ENCODE measurements around the gene TNIP1. TPM values are rescaled to one million over a fixed set of nuclear protein-coding genes. Genes with fewer than 3 reads are reported as not detected.
A peak's percentile ranks its signal among the peaks of the same experiment; 100 is the strongest.

The TNIP1 gene
- total RNA-seq, 4 donors from 2014 or later: 191 to 352 (median 266) TPM

DNA sequence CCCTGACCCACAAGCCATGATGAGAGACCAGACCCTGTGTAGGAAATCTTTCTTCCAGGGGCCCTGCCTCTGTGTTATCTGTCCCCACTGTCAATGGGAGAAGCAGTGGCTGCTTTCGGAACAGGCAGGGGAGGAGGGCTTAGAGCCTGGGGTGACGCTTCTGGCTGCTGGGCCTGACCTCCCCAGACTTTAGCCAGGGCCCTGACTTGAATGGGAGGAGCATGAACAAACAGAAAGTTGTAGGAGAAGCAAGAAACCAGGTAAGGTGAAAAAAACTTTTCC is 72.7 kb downstream of the TNIP1 start:
- H3K36me3 ChIP-seq: no peaks in the 10 kb centered on the region
- no peak overlapping the region for H3K4me3 ChIP-seq
- H3K27me3 ChIP-seq: no peaks in the 10 kb centered on the region
- H3K9me3 ChIP-seq: no peaks in the 10 kb centered on the region
- no peak for TF ChIP-seq POLR2A (IDR thresholded peaks at IDR 0.05)
- TF ChIP-seq, protein P1, sequence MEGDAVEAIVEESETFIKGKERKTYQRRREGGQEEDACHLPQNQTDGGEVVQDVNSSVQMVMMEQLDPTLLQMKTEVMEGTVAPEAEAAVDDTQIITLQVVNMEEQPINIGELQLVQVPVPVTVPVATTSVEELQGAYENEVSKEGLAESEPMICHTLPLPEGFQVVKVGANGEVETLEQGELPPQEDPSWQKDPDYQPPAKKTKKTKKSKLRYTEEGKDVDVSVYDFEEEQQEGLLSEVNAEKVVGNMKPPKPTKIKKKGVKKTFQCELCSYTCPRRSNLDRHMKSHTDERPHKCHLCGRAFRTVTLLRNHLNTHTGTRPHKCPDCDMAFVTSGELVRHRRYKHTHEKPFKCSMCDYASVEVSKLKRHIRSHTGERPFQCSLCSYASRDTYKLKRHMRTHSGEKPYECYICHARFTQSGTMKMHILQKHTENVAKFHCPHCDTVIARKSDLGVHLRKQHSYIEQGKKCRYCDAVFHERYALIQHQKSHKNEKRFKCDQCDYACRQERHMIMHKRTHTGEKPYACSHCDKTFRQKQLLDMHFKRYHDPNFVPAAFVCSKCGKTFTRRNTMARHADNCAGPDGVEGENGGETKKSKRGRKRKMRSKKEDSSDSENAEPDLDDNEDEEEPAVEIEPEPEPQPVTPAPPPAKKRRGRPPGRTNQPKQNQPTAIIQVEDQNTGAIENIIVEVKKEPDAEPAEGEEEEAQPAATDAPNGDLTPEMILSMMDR (IDR thresholded peaks at IDR 0.05): no peak
- peak overlapping the region; percentile 20 to 89 (median 56) for H3K27ac ChIP-seq
- no peak for DNase-seq
- H3K4me1 ChIP-seq: peaks cover 0 to 35% (median 4%) of the 10 kb centered on the region in 4 donors

DNA sequence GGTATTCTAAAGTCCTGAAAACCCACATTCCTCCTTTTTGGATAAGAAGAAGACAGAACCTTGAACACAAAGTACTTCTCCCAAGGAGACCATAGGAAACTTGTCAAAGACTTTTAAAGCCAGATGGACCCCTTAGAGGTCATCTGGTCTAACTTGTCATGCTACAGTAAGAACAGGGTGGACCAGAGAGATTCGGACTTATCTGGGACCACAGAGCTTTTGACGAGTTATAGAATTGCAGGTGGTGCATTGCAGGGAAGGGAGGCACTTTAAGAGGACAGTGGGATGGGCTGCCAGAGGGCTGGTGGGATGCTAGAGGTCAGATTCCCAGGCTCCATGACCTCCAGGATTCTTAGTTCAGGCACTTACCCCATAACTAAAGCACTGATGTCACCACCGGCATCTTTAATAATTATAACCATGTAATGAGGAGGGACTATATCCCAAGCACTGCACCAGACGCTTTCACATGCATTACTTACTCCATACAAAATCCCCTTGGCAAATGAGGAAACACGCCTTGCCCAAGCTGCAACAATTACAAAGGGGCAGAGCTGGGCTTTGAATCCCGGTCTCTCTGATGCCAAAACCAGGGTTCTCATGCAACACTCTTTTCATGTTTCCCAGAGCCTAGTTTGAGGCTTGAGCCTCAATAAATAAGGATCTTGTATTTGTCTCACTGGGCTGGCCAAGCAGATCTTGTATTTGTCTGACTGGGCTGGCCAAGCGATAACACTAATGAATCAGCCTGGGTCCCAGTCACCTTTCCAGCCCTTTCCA is 73.2 kb downstream of the TNIP1 start:
- Histone ChIP-seq H3K4me1 (peaks cover 0 to 35% (median 4%) of the 10 kb centered on the region in 4 donors), H3K27ac (peak overlapping the region; percentile 48 to 89 (median 72)), H3K36me3 (no peaks in the 10 kb centered on the region), H3K9me3 (no peaks in the 10 kb centered on the region), H3K27me3 (no peaks in the 10 kb centered on the region), H3K4me3 (no peak overlapping the region)
- no peak for TF ChIP-seq POLR2A (IDR thresholded peaks at IDR 0.05)
- TF ChIP-seq, protein P1 (IDR thresholded peaks at IDR 0.05): no peak
- DNase-seq: no peak

DNA sequence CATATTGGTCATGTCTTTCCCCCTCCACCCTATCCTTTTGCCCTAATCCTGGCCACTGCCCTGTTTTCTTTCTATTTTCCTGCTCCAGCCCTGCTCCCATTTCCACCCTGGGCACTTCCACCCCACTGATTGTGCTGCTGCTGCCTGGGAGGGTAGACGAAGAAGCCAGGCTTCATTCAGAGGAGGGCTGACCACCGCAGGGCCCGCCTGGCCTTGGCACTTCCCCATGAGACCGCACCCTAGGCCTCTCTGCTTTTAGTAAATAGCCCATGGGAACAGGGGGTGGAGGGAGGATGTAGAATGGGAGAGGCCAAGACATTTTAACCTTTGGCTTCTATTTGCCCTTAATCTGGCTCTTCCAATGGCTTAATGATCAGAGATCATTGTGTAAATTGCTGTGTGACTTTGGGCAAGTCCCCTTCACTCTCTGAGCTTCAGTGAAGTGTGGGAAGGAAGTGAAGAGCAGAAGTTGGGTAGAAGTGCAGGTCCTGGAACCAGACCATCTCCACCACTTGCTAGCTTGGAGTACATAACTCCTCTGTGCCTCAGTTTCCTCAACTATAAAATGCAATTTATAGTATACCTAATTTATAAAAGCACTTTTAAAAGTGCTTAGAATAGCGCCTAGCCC is 74.0 kb downstream of the TNIP1 start:
- Histone ChIP-seq H3K9me3 (no peaks in the 10 kb centered on the region), H3K4me1 (peaks cover 0 to 35% (median 4%) of the 10 kb centered on the region in 4 donors), H3K27ac (peak overlapping the region; percentile 65 to 89 (median 80)), H3K4me3 (no peak overlapping the region), H3K27me3 (no peaks in the 10 kb centered on the region), H3K36me3 (no peaks in the 10 kb centered on the region)
- TF ChIP-seq POLR2A (IDR thresholded peaks at IDR 0.05): no peak
- TF ChIP-seq, protein P1 (IDR thresholded peaks at IDR 0.05): no peak
- DNase-seq: no peak

DNA sequence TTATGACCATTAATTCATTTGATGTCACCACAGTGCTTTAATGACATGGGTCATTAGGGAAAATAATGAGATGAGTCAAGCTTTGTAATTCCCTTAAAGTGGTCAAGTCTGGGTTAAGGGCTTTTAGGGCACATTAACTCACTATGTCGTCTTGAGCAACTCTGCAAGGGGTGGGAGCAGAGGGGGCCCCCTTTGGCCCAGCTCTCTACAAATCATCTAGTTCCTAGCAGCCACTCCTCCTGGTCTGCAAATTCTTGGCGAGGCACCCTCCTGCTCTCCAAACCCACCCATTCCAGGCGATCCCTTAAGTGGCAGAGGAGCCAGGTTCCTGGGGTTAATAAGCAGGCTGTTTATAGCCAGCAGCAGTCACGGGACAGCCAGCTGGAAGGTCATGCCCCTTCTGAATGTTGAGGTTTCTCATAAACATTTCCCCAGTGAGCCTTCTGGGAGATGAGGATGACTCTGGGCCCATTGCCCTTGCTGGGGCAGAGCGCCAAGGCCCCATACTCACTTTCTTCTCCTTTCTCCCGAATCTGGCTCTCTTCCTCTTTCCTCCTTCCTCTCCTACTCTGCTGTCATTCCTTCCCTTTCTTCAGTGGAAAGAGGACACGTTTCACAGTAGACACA is 74.8 kb downstream of the TNIP1 start:
- DNase-seq: peak; percentile 37 to 89 (median 65)
- no peaks in the 10 kb centered on the region for H3K27me3 ChIP-seq
- H3K4me3 ChIP-seq: no peak overlapping the region
- H3K27ac ChIP-seq: peak overlapping the region; percentile 65 to 89 (median 80)
- H3K4me1 ChIP-seq: peaks cover 0 to 35% (median 4%) of the 10 kb centered on the region in 4 donors
- TF ChIP-seq POLR2A (IDR thresholded peaks at IDR 0.05): no peak
- TF ChIP-seq, protein P1 (IDR thresholded peaks at IDR 0.05): no peak
- no peaks in the 10 kb centered on the region for H3K36me3 ChIP-seq
- no peaks in the 10 kb centered on the region for H3K9me3 ChIP-seq

DNA sequence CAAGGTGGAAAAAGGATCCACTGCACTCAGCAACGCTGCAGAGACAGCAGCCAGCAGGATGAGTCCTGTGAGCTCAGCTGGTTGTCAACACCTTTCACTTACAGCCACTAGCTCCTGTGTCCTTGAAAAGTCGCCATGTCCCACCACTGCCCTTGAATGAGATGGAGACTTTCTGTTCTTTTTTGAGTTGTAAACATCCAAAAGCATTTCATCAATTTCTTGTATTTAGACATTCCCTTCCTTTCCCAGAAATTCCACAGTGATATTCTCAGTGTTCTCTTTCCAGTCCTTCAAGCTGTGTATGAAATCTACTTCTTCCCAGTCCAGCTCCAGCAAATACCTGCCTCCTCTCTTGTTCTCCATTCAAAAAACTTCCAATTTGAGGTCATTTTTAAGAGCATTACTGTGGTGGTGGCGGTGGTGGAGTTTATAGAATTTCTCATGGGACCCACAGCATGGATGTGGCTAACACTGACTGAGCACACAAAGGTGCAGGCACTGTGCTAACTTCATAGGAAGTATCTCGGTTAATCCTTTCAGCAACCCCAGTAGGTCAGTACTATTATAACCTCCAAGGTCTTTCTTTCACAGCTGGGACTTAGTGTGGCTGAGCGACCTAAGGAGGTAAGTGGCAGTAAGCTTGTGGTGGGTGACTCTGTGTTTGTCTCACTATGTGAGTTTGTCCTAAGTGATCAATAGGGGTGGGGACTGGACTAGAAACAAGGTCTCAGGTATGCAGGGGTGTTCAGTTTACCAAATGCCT is 75.5 kb downstream of the TNIP1 start:
- Histone ChIP-seq H3K4me1 (peaks cover 0 to 35% (median 4%) of the 10 kb centered on the region in 4 donors), H3K27me3 (no peaks in the 10 kb centered on the region), H3K27ac (peak overlapping the region; percentile 38 to 89 (median 79)), H3K4me3 (peak overlapping the region in 1 of 4 donors; percentile 20), H3K36me3 (no peaks in the 10 kb centered on the region), H3K9me3 (no peaks in the 10 kb centered on the region)
- DNase-seq: peak in 1 of 3 donors; percentile 62
- TF ChIP-seq, protein P1 (IDR thresholded peaks at IDR 0.05): no peak
- TF ChIP-seq POLR2A (IDR thresholded peaks at IDR 0.05): no peak
